ENCODE measurements around the gene KCTD21.

The KCTD21 gene

DNA sequence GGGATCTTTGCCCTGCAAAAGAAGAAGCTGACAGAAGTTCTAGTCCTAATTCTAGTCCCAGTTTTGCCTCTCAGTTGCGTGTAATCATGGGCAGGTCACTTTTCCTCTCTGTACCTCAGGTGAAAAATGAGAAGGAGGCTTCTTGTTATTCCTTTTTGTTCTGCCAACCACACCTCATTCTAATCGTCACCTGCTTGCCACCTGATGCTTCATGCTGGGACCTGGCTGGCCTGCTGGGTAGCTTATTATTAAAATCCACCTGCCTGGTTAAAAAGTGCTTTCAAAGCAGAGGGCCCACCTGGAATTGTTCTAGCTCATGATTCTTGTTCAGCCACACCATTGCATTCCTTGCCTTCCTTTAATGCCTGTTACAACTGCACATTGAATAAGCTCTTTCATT, 40.6 kb downstream of the KCTD21 start:
- no peak overlapping the region for H3K4me3 ChIP-seq (ENCODE audit: low read depth, low read length)

DNA sequence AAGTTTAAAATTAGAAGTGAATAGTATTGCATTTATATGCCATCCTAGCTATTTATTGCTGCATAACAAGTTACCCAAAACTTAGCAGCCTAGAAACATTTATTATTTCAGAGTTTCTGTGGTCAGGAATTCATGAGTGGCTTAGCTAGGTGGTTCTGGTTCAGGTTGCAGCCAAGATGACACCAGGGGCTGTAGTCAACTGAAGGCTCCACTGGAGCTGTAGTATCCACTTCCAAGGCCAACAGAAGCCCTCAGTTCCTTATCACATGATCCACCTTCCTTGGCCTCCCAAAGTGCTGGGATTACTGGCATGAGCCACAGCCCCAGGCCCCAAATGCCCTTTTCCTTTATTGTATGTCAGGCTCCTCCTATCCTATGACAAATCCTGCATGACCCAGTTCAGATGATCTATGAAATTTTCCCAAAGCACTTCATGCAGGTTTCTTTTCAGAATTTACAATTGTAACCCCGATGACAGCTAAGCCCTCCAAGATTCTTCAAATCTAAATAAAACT, 42.9 kb downstream of the KCTD21 start:
- H3K4me3 ChIP-seq (ENCODE audit: low read depth, low read length): no peak overlapping the region

- no peak overlapping the region for H3K4me3 ChIP-seq (ENCODE audit: low read depth, low read length)
Observed at GRCh38 chr11:78140392-78141077, 47.9 kb downstream of the KCTD21 start.

DNA sequence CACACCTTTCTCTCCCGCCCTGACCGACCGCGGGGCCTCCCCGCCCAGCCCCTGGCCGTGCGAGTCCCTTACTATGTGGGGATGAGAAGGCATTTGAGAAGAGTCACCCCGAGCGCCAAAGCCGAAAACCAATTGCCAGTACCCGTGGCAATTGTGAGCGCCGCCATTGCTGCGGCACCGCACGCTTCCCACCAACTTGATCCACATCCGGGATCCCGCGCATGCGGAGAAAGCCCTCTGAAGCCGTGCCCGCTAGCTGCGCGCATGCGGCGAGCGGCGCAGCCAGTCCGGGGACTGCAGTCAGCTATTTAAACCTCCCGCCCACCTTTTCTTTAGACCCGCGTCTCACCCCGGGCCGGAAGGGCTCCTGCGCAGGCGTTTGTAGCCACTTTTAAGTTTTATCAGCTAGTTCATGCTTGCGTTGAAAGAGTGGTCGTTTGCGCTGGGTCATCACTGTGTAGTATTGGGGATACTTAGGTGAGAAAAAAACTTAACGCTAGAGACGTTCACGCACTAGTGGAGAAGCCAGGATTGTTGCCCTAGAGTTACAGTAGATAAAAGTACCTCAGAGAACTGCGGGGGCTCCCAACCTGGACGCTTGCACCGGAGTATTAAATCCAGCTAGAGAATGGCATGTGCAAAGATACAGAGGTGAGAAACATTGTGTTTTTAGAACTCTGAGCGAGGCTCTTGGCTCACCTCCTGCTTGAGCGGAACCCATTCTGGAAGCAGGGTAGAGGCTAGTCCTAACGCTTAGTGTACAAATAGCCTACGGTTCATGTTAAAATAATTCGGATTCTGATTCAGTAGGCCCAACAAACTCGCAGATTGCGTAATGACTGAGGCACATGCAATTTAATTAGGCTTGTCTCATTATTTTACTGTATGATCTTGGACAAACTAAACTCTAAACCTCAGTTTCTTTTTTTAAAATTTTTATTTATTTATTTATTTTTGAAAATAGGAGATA, 48.7 kb downstream of the KCTD21 start, which contains the start of gene ALG8:
ALG8 (minus strand) TSS at position 205 of the 970 bp plus-strand sequence; CDS start at position 167, 38 bp downstream.
- H3K4me3 ChIP-seq (ENCODE audit: low read depth, low read length): peak within 1 kb of the TSS; percentile 78

DNA sequence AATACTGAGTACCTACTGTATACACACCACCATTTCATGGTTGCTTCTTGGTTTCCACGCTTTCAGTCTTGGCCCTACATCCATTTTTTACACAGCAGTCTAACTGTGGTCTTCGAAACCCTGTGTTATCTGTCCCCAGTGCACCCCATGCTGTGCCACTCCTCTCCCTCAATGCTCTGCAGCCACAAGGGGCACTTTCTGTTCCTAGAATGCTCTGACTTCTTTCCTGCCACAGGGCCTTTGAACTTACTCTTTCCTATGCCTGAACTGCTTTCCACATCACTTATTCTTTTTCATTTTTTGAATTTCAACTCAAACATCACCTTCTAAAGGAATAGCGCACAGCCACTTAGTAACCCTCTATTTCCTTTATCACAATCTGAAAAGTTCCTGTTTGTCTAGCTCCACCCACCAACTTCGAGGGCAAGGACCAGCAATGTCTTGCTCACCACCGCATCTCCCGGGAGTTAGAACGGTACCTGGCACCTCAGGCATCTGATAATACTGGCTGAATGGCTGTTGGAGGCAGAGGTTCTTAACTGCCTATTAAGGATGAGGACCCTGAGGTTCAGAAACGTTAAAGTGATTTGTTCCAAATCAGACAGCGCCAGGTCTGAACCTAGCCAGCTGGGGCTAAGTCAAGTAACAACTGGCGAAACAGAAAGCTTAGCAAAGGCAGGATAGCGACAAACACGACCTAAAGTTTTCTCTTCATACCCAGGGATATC, 49.6 kb downstream of the KCTD21 start:
- peak overlapping the region; percentile 78 for H3K4me3 ChIP-seq (ENCODE audit: low read depth, low read length)

- H3K4me3 ChIP-seq (ENCODE audit: low read depth, low read length): no peak overlapping the region
Observed at GRCh38 chr11:78138291-78138690, 50.1 kb downstream of the KCTD21 start.

- no peak overlapping the region for H3K4me3 ChIP-seq (ENCODE audit: low read depth, low read length)
Observed at GRCh38 chr11:78132475-78132874, 56.0 kb downstream of the KCTD21 start.

DNA sequence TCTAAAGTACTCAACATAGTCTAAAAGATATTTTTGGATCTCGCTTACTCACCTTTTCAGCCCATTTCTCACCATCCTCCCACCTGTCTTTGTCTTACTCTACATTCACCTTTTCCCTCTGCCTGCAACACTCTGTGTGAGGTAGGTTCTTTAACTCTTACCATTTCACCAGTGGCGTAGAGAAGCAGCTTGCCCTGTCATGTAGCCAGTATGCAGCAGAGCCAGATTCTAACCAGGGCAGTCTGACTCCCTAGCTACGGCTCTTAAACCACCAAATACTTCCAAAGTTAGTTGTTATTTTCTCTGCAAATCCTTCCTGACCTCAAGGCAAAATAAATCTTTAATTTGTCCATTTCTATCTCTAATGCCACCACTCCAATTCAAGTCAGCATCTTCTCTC, 56.5 kb downstream of the KCTD21 start:
- H3K4me3 ChIP-seq (ENCODE audit: low read depth, low read length): no peak overlapping the region

GRCh38 chr11:78127403-78127802, 61.0 kb downstream of the KCTD21 start:
- H3K4me3 ChIP-seq (ENCODE audit: low read depth, low read length): no peak overlapping the region
